ENCODE results near the gene DNAJC1. TPM values are rescaled to one million over a fixed set of nuclear protein-coding genes. Genes with fewer than 3 reads are reported as not detected.

DNAJC1 gene
- total RNA-seq, 1 experiment from 2014 or later: 13.2 TPM

DNA sequence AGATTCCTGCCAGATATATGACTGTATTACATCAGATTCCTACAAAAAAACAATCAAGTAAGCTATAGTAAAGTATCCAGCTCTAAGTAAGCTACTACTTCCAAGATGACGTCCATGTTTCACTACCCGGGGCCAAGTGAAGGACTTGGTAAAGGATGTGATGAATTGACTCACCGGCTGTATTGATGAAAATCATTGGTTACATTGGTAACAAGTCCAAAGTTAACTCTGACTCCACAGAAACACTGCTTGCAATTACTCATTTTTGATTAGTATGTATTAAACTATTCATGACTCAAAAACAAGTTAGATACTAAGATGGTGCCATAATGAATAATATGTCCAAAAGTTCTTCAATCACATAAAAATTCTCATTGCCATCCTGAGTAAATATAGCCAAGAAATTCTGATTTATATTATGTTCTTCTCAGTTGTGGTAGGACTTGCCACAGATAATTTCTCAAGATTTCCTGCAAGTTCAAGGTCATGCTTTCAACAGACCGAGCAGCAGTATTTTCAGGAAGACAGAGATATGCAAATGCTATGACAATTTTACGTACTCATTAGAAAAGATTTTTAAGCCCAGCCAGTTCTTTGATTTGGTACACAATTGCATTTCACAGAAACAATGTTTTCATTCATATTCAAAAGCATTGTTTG is 12.6 kb upstream of the DNAJC1 start:
- no peaks in the 10 kb centered on the region for H3K4me1 Mint-ChIP-seq
- CTCF ChIA-PET: no interaction called here
- H3K27me3 Mint-ChIP-seq (ENCODE audit: low read depth): no peaks in the 10 kb centered on the region
- no peak overlapping the region for H3K4me3 Mint-ChIP-seq
- H3K36me3 Mint-ChIP-seq: no peaks in the 10 kb centered on the region
- H3K27ac Mint-ChIP-seq: no peak overlapping the region
- DNase-seq (ENCODE audit: low spot score) (no peak), ATAC-seq (no peak)
- peaks cover 8% of the 10 kb centered on the region for H3K9me3 Mint-ChIP-seq
- POLR2A ChIA-PET: no interaction called here
- TF ChIP-seq, protein P1, sequence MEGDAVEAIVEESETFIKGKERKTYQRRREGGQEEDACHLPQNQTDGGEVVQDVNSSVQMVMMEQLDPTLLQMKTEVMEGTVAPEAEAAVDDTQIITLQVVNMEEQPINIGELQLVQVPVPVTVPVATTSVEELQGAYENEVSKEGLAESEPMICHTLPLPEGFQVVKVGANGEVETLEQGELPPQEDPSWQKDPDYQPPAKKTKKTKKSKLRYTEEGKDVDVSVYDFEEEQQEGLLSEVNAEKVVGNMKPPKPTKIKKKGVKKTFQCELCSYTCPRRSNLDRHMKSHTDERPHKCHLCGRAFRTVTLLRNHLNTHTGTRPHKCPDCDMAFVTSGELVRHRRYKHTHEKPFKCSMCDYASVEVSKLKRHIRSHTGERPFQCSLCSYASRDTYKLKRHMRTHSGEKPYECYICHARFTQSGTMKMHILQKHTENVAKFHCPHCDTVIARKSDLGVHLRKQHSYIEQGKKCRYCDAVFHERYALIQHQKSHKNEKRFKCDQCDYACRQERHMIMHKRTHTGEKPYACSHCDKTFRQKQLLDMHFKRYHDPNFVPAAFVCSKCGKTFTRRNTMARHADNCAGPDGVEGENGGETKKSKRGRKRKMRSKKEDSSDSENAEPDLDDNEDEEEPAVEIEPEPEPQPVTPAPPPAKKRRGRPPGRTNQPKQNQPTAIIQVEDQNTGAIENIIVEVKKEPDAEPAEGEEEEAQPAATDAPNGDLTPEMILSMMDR (IDR thresholded peaks at IDR 0.05): no peak
- TF ChIP-seq ESRRA (CRISPR knock-in tag; IDR thresholded peaks at IDR 0.05; ENCODE audit: borderline replicate concordance): no peak
- TF ChIP-seq ZNF263 (CRISPR knock-in tag; IDR thresholded peaks at IDR 0.05; ENCODE audit: low read depth): no peak

DNA sequence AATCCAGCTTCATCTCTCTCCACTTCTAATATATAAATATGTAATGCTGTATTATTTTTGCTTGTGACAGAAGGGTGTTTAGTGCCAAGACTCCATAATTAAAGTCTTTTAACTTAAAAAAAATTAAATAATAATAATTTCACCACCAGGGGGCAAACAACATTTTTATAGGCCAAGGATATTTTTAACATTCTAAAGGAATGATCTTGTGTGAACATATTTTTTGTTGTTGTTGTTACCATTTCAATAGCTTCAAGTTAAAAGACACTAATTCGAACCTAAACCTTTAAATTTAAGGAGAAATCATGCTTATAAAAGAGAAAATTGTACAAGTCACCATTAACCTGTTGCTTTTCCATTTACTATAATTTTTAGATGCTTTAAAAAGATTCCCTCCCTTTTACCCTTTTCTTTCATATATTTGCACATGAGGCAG is 7.5 kb upstream of the DNAJC1 start:
- H3K9me3 Mint-ChIP-seq: no peaks in the 10 kb centered on the region
- no peak for DNase-seq (ENCODE audit: low spot score)
- H3K27ac Mint-ChIP-seq: no peak overlapping the region
- no peak for TF ChIP-seq NFE2L1 (CRISPR knock-in tag; IDR thresholded peaks at IDR 0.05)
- TF ChIP-seq, protein P1 (IDR thresholded peaks at IDR 0.05): peak; percentile 47
- H3K36me3 Mint-ChIP-seq: no peaks in the 10 kb centered on the region
- no peak for ATAC-seq
- POLR2A ChIA-PET: no interaction called here
- CTCF ChIA-PET: interaction anchor here (0.6 to 1.4 kb wide), 3 partner anchors 17 to 771 kb away, joined by 4 read pairs; no protein-coding TSS in a partner anchor
- H3K4me3 Mint-ChIP-seq: no peak overlapping the region
- H3K4me1 Mint-ChIP-seq: no peaks in the 10 kb centered on the region
- H3K27me3 Mint-ChIP-seq (ENCODE audit: low read depth): no peaks in the 10 kb centered on the region

GRCh38 chr10:22010539-22010938 is 7.0 kb upstream of the DNAJC1 start:
- Mint-ChIP-seq H3K4me1 (no peaks in the 10 kb centered on the region), H3K27me3 (ENCODE audit: low read depth) (no peaks in the 10 kb centered on the region), H3K36me3 (no peaks in the 10 kb centered on the region), H3K4me3 (no peak overlapping the region), H3K27ac (no peak overlapping the region), H3K9me3 (no peaks in the 10 kb centered on the region)
- ChIA-PET CTCF (no interaction called here), POLR2A (no interaction called here)
- DNase-seq (ENCODE audit: low spot score): no peak
- no peak for ATAC-seq
- TF ChIP-seq ATF6 (CRISPR knock-in tag; IDR thresholded peaks at IDR 0.05) (no peak), TCF7 (CRISPR knock-in tag; IDR thresholded peaks at IDR 0.05; ENCODE audit: low read depth) (no peak), SMAD4 (CRISPR knock-in tag; IDR thresholded peaks at IDR 0.05) (no peak), ZNF232 (CRISPR knock-in tag; IDR thresholded peaks at IDR 0.05) (no peak), TEAD4 (CRISPR knock-in tag; IDR thresholded peaks at IDR 0.05) (no peak)

DNA sequence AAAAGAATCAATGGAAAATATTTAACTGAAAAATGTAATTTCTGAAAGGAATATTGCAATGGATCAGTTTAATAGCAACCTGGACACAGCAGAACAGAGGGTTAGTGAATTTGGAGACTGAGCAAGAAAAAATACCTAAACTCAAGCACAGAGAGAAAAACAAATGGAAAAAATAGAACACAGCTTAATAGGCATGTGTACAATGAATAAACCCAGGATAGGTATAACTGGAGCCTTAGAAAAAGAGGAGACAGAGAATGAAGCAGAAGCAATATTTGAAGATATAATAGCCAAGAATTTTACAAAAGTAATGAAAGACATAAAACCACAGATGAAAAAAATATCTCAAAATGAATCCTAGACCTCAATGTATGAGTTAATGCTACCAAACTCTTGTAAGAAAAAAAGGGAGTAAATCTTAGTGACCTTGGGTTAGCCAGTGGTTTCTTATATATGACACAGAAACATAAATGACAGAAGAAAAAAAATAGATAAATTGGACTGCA is 2.9 kb upstream of the DNAJC1 start:
- no peak overlapping the region for H3K4me3 Mint-ChIP-seq
- TF ChIP-seq HMGA2 (CRISPR knock-in tag; IDR thresholded peaks at IDR 0.05) (no peak), USF2 (CRISPR knock-in tag; IDR thresholded peaks at IDR 0.05) (no peak), ZNF232 (CRISPR knock-in tag; IDR thresholded peaks at IDR 0.05) (no peak), JAZF1 (CRISPR knock-in tag; IDR thresholded peaks at IDR 0.05) (no peak), PRRX2 (CRISPR knock-in tag; IDR thresholded peaks at IDR 0.05) (no peak), USF1 (CRISPR knock-in tag; IDR thresholded peaks at IDR 0.05) (no peak), GRHL2 (CRISPR knock-in tag; IDR thresholded peaks at IDR 0.05; ENCODE audit: insufficient replicate concordance, severe bottlenecking) (no peak), ZBTB21 (CRISPR knock-in tag; IDR thresholded peaks at IDR 0.05; ENCODE audit: borderline replicate concordance) (no peak)
- TF ChIP-seq, protein P2, sequence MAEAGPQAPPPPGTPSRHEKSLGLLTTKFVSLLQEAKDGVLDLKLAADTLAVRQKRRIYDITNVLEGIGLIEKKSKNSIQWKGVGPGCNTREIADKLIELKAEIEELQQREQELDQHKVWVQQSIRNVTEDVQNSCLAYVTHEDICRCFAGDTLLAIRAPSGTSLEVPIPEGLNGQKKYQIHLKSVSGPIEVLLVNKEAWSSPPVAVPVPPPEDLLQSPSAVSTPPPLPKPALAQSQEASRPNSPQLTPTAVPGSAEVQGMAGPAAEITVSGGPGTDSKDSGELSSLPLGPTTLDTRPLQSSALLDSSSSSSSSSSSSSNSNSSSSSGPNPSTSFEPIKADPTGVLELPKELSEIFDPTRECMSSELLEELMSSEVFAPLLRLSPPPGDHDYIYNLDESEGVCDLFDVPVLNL (CRISPR knock-in tag; IDR thresholded peaks at IDR 0.05; ENCODE audit: borderline replicate concordance, low read depth): no peak
- TF ChIP-seq, protein P3, sequence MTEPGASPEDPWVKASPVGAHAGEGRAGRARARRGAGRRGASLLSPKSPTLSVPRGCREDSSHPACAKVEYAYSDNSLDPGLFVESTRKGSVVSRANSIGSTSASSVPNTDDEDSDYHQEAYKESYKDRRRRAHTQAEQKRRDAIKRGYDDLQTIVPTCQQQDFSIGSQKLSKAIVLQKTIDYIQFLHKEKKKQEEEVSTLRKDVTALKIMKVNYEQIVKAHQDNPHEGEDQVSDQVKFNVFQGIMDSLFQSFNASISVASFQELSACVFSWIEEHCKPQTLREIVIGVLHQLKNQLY (CRISPR knock-in tag; IDR thresholded peaks at IDR 0.05): no peak

More for the DNA sequence above, 2.9 kb upstream of the DNAJC1 start:
- Mint-ChIP-seq H3K27ac (no peak overlapping the region), H3K36me3 (no peaks in the 10 kb centered on the region), H3K4me1 (peaks cover 17% of the 10 kb centered on the region), H3K27me3 (ENCODE audit: low read depth) (peaks cover 11% of the 10 kb centered on the region), H3K9me3 (no peaks in the 10 kb centered on the region)
- ATAC-seq: no peak
- no peak for DNase-seq (ENCODE audit: low spot score)
- CTCF ChIA-PET: no interaction called here
- POLR2A ChIA-PET: no interaction called here

Data from WTC11 (cell line).